Tibial nerve (tissue), 4 donors: ENCODE data around the gene FGD3. TPM values are rescaled to one million over a fixed set of nuclear protein-coding genes. Genes with fewer than 3 reads are reported as not detected.

Experiments used
- DNase-seq, 2 donors: peaks; one replicate each; pipeline ENCODE4 v3.0.0-alpha.2; 2019; ENCODE audit warnings: low spot score in 2 of 2
- H3K27ac ChIP-seq, 4 donors: fragments of 200-600 bp; sonication (generic) in 3 of 4; one replicate each; pipeline ENCODE4 v1.5.1; 2017 to 2019; ENCODE audit warnings: mild to moderate bottlenecking in 1 of 4
- H3K27me3 ChIP-seq, 2 donors: fragments of 200-600 bp; sonication (generic) in 1 of 2; one replicate each; pipeline versions ENCODE4 v1.5.1 to v1.6.0; 2017 to 2019
- H3K36me3 ChIP-seq, 3 donors: fragments of 200-600 bp; sonication (generic); one replicate each; pipeline ENCODE4 v1.5.1; 2018 to 2019
- H3K4me1 ChIP-seq, 4 donors: fragments of 200-600 bp; sonication (generic) in 3 of 4; one replicate each; pipeline ENCODE4 v1.5.1; 2017 to 2019
- H3K4me3 ChIP-seq, 4 donors: fragments of 200-600 bp; sonication (generic) in 3 of 4; one replicate each; pipeline ENCODE4 v1.5.1; 2017 to 2019; ENCODE audit warnings: mild to moderate bottlenecking in 1 of 4, moderate library complexity in 1 of 4
- H3K9me3 ChIP-seq, 4 donors: fragments of 200-600 bp; sonication (generic) in 3 of 4; one replicate each; pipeline ENCODE4 v1.5.1; 2017 to 2019
- CTCF ChIP-seq, 5 experiments: fragments of 200-600 bp in 3 of 5; fragments of 450-650 bp in 2 of 5; sonication (generic) in 3 of 5; IDR thresholded peaks; one replicate each; pipeline ENCODE4 v1.5.1; 2016 to 2019; ENCODE audit warnings: antibody characterized with exemption in 5 of 5, mild to moderate bottlenecking in 3 of 5, moderate library complexity in 2 of 5
- EP300 ChIP-seq, 2 donors: sonication (generic); formaldehyde crosslinking; IDR thresholded peaks; one replicate each; pipeline ENCODE4 v1.6.1; 2017; ENCODE audit warnings: antibody characterized with exemption in 2 of 2, mild to moderate bottlenecking in 1 of 2
- POLR2A ChIP-seq, 2 donors: fragments of 450-650 bp; IDR thresholded peaks; one replicate each; pipeline ENCODE4 v1.6.1; 2017; ENCODE audit warnings: antibody characterized with exemption in 2 of 2, mild to moderate bottlenecking in 2 of 2, moderate library complexity in 2 of 2
- WGBS, 2 donors: methylation state at CpG; one replicate each; pipeline ENCODE4 v1.1.5; 2018; 5-methylcytosine and 5-hydroxymethylcytosine counted together
- total RNA-seq, 4 donors: library from RNA; depleted of rRNA; stranded (reverse); fragments of >200 nt; gene quantifications; one replicate each; pipeline ENCODE4 v1.1.0, GENCODE V29; 2016

Gene FGD3
- total RNA-seq, 4 donors from 2014 or later: 6.7 to 13.8 (median 7.3) TPM

GRCh38 chr9:93009337-93010015, 62.2 kb downstream of the FGD3 start:
- H3K4me3 ChIP-seq: no peak overlapping the region
- no peak for TF ChIP-seq CTCF (IDR thresholded peaks at IDR 0.05)
- no peak for TF ChIP-seq POLR2A (IDR thresholded peaks at IDR 0.05)
- TF ChIP-seq EP300 (IDR thresholded peaks at IDR 0.05): no peak
- H3K36me3 ChIP-seq: no peaks in the 10 kb centered on the region
- H3K27me3 ChIP-seq: no peaks in the 10 kb centered on the region
- 85 to 88% methylated on average over 21 of the region's 21 CpGs for WGBS, 2 donors
- H3K9me3 ChIP-seq: no peaks in the 10 kb centered on the region
- DNase-seq: no peak
- no peak overlapping the region for H3K27ac ChIP-seq
- H3K4me1 ChIP-seq: no peaks in the 10 kb centered on the region

- 76 to 89% methylated on average over 10 to 13 of the region's 13 CpGs for WGBS, 2 donors
Observed at GRCh38 chr9:93010056-93010455, 62.7 kb downstream of the FGD3 start.

GRCh38 chr9:93010704-93011103, 63.4 kb downstream of the FGD3 start:
- Histone ChIP-seq H3K27ac (no peak overlapping the region), H3K9me3 (no peaks in the 10 kb centered on the region), H3K4me1 (no peaks in the 10 kb centered on the region), H3K36me3 (no peaks in the 10 kb centered on the region), H3K4me3 (no peak overlapping the region), H3K27me3 (no peaks in the 10 kb centered on the region)
- TF ChIP-seq CTCF (IDR thresholded peaks at IDR 0.05) (no peak), EP300 (IDR thresholded peaks at IDR 0.05) (no peak), POLR2A (IDR thresholded peaks at IDR 0.05) (no peak)
- 15 to 51% methylated on average over 1 to 4 of the region's 4 CpGs for WGBS, 2 donors
- no peak for DNase-seq

More at GRCh38 chr9:93010056-93010455, 62.7 kb downstream of the FGD3 start:
- Histone ChIP-seq H3K36me3 (no peaks in the 10 kb centered on the region), H3K27me3 (no peaks in the 10 kb centered on the region), H3K27ac (no peak overlapping the region), H3K4me3 (no peak overlapping the region), H3K4me1 (no peaks in the 10 kb centered on the region), H3K9me3 (no peaks in the 10 kb centered on the region)
- TF ChIP-seq EP300 (IDR thresholded peaks at IDR 0.05) (no peak), POLR2A (IDR thresholded peaks at IDR 0.05) (no peak), CTCF (IDR thresholded peaks at IDR 0.05) (no peak)
- DNase-seq: no peak

- WGBS, 2 donors: 83 to 85% methylated on average over 7 to 8 of the region's 8 CpGs
- H3K27ac ChIP-seq: no peak overlapping the region
- no peaks in the 10 kb centered on the region for H3K27me3 ChIP-seq
- no peak for DNase-seq
- no peak for TF ChIP-seq CTCF (IDR thresholded peaks at IDR 0.05)
- no peaks in the 10 kb centered on the region for H3K36me3 ChIP-seq
- no peaks in the 10 kb centered on the region for H3K4me1 ChIP-seq
- H3K9me3 ChIP-seq: no peaks in the 10 kb centered on the region
- no peak overlapping the region for H3K4me3 ChIP-seq
Observed at GRCh38 chr9:93011114-93011513, 63.8 kb downstream of the FGD3 start.

- Histone ChIP-seq H3K4me3 (no peak overlapping the region), H3K27me3 (no peaks in the 10 kb centered on the region), H3K9me3 (no peaks in the 10 kb centered on the region), H3K36me3 (no peaks in the 10 kb centered on the region), H3K4me1 (no peaks in the 10 kb centered on the region), H3K27ac (no peak overlapping the region)
- TF ChIP-seq EP300 (IDR thresholded peaks at IDR 0.05) (no peak), POLR2A (IDR thresholded peaks at IDR 0.05) (no peak), CTCF (IDR thresholded peaks at IDR 0.05) (no peak)
- 92 to 95% methylated on average over 10 to 14 of the region's 14 CpGs for WGBS, 2 donors
- no peak for DNase-seq
Observed at GRCh38 chr9:93012963-93013855, 65.9 kb downstream of the FGD3 start.
